ENCODE data around the gene OTX2. TPM values are rescaled to one million over a fixed set of nuclear protein-coding genes. Genes with fewer than 3 reads are reported as not detected.

Gene OTX2
- not detected for polyA plus RNA-seq (2012; ENCODE audit: low read depth, missing spikeins)

DNA sequence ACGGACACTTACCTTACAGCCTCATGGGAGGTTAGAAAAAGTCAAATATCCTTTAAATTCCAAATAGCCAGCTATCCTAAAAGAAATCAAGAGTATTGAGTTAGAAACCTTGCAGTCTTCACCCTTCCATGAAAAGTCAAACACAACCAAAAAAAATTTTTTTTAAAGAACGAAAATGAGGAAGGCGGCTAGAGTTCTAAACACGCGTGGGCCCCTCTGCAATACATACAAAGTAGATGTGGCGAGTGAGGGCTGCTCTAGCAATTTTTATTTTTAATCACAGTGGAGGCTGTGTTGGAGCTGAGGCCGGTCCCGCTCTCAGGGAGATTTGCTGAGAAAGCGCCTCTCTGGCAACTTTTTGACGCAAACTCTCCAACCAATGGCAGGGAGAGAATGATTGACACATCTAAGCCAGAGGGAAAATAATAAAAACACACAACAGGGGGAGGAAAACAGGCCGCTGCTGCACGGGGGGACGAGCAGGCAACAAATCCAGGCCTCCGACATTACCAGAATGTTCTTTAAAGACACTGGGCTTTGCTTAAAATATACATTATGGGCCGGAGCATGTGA, at the start of gene OTX2:
TSS of gene OTX2 (minus strand) at position 333 of the 573 bp plus-strand sequence. CDS start 5,023 bp downstream, outside the sequence.
- DNase-seq (ENCODE audit: insufficient read length, low spot score) = no peak
- no peak for TF ChIP-seq SPI1 (IDR thresholded peaks at IDR 0.05; ENCODE audit: low read depth, low read length)
- TF ChIP-seq POU2F2 (IDR thresholded peaks at IDR 0.05; ENCODE audit: low read depth, low read length) = no peak
- no peak for FAIRE-seq

DNA sequence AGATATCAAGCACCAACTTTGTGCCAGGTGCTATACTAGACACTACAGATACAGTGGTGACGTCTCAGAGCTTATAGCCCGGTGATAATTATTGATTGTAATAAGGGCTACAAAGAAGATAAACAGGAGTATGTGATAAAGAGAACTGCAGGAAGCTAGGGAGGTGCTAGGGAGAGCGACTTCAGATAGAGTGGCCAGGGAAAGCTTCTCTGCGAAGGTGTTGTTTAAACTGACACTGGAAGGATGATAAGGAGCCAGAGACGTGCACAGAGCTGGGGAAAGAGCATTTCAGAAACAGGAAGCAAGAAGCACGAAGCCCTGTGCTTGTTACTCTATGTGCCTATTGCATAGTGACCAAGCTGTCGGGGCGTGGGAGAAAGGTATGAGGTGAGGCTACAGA, 48.1 kb upstream of the OTX2 start:
- FAIRE-seq = no peak
- no peak for TF ChIP-seq TAF1 (IDR thresholded peaks at IDR 0.05; ENCODE audit: low read depth, low read length)
- no peak for TF ChIP-seq POU2F2 (IDR thresholded peaks at IDR 0.05; ENCODE audit: low read depth, low read length)
- TF ChIP-seq POLR2A (IDR thresholded peaks at IDR 0.05; ENCODE audit: low read depth, low read length) = no peak
- TF ChIP-seq PAX5 (IDR thresholded peaks at IDR 0.05; ENCODE audit: insufficient read depth, low read length, severe bottlenecking) = no peak
- DNase-seq (ENCODE audit: insufficient read length, low spot score) = no peak

DNA sequence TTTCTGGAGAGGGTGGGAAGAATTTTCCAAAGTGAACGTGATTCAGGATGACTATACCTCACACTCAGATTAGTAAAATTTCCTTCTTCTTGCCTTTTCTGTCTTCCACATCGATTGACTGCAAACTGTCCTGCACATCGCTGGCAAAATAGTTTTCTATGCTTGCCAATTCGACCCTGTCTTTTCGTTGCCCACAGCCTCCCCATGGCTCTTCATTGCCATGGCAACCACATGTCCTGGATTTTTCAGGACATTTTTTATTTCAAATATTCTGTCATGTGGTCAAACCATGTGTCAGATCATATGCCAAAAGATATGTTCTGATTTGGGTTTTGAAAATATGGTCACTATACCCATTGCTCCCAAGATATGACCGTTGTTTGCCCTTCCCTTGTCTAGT, 46.9 kb upstream of the OTX2 start:
- DNase-seq (ENCODE audit: insufficient read length, low spot score) (no peak), FAIRE-seq (no peak)
- no peak for TF ChIP-seq POU2F2 (IDR thresholded peaks at IDR 0.05; ENCODE audit: low read depth, low read length)
- no peak for TF ChIP-seq SPI1 (IDR thresholded peaks at IDR 0.05; ENCODE audit: low read depth, low read length)
- TF ChIP-seq PAX5 (IDR thresholded peaks at IDR 0.05; ENCODE audit: insufficient read depth, low read length, severe bottlenecking) = no peak
- TF ChIP-seq POLR2A (IDR thresholded peaks at IDR 0.05; ENCODE audit: low read depth, low read length) = no peak
- no peak for TF ChIP-seq TAF1 (IDR thresholded peaks at IDR 0.05; ENCODE audit: low read depth, low read length)
- no peak for TF ChIP-seq POLR2AphosphoS5 (IDR thresholded peaks at IDR 0.05; ENCODE audit: low read depth, low read length)

DNA sequence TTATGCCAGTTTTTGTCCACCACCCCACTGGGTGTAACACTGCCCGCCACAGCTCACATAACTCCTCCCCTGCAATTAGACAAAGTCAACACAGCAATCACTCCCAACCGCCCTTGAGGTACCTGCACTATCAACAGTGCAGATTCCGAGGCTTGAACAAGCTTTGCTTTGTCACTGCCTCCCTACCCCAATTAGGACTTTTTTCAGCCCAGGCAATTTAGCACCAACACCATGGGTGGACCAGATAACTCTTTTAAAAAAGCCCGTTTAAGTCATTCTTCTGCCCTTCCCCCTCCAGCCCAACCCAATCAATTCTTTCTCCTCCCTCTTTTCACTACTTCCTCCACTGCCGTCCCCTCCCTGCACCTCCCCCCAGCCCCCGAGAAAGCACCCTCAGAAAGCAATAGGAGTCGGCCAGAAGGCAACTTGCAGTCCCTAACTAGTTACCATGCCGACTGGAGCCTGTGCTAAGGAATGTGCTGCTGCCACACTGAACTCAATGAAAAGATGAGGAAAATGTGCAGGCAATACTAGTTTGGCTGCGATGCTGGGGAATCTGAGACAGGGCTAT, 45.7 kb upstream of the OTX2 start:
- FAIRE-seq = no peak
- TF ChIP-seq POU2F2 (IDR thresholded peaks at IDR 0.05; ENCODE audit: low read depth, low read length) (no peak), POLR2A (IDR thresholded peaks at IDR 0.05; ENCODE audit: low read depth, low read length) (no peak), TAF1 (IDR thresholded peaks at IDR 0.05; ENCODE audit: low read depth, low read length) (no peak), SPI1 (IDR thresholded peaks at IDR 0.05; ENCODE audit: low read depth, low read length) (no peak), POLR2AphosphoS5 (IDR thresholded peaks at IDR 0.05; ENCODE audit: low read depth, low read length) (no peak), PAX5 (IDR thresholded peaks at IDR 0.05; ENCODE audit: insufficient read depth, low read length, severe bottlenecking) (no peak)
- DNase-seq (ENCODE audit: insufficient read length, low spot score) = no peak

DNA sequence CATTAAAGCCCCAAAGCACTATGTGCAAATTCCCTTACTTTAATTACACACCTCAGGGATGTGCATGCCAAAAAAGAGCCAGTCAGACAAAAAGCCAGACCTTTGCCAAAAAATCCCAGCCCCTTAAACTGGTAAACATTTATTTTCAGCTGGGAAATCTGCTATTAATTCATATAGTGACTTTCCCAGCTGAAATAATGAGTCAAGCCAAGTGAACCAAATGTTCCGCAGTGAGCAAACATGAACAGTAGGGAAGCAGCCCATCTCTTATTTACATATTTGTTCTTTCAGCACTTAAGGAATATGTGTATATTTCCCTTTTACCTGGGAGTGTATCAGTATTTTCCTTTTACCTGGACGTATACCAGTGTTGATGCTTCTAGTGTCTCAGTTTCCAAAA, 44.0 kb upstream of the OTX2 start:
- TF ChIP-seq POLR2A (IDR thresholded peaks at IDR 0.05; ENCODE audit: low read depth, low read length) (no peak), SPI1 (IDR thresholded peaks at IDR 0.05; ENCODE audit: low read depth, low read length) (no peak), PAX5 (IDR thresholded peaks at IDR 0.05; ENCODE audit: insufficient read depth, low read length, severe bottlenecking) (no peak), TAF1 (IDR thresholded peaks at IDR 0.05; ENCODE audit: low read depth, low read length) (no peak), POU2F2 (IDR thresholded peaks at IDR 0.05; ENCODE audit: low read depth, low read length) (no peak), POLR2AphosphoS5 (IDR thresholded peaks at IDR 0.05; ENCODE audit: low read depth, low read length) (no peak)
- FAIRE-seq (no peak), DNase-seq (ENCODE audit: insufficient read length, low spot score) (no peak)

DNA sequence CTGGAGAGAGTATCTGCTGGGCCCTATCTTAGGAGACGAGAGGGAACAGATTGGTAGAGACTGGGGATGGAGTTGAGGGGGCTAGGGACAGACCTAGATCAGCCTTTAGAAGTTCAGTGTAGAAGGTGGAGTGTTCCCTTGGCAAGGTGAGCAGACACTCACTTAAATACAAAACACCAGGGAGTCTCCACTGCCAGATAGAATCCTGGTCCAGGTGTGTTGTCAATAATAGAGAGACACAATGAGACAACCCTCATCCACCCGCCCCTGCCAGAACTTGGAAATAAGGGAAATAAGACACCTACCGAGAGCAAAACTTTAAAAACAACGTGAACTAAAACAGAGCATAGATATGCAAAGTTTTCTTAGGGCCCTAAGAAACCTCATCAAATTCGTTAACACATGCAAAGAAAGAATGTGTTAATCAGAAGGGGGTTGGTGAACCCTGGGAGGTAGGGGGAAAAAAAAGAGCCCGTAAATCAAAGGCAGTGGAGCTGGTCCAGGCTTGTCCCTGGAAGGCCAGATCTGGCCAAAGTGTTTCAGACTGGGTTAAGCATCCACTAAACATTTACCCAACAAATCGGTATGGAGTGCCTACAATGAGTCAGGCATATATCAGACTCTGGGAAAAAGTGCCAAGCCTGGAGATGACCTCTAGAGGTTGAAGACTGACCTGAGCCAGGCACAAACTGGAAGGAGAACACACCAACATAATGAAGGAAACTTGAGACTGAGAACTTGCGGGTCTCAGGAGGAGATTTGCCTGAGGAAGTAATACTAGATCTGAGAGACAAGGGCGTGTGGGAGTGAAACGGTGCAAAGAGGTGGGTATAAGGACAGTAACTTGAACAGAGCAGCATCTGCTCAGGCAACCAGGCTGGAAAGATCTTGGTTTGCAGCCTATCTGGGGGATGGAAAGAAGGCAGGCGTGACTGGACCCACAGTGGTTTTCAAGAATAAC, 37.0 kb upstream of the OTX2 start:
- TF ChIP-seq POU2F2 (IDR thresholded peaks at IDR 0.05; ENCODE audit: low read depth, low read length) (no peak), PAX5 (IDR thresholded peaks at IDR 0.05; ENCODE audit: insufficient read depth, low read length, severe bottlenecking) (no peak), POLR2A (IDR thresholded peaks at IDR 0.05; ENCODE audit: low read depth, low read length) (no peak), SPI1 (IDR thresholded peaks at IDR 0.05; ENCODE audit: low read depth, low read length) (no peak), POLR2AphosphoS5 (IDR thresholded peaks at IDR 0.05; ENCODE audit: low read depth, low read length) (no peak), TAF1 (IDR thresholded peaks at IDR 0.05; ENCODE audit: low read depth, low read length) (no peak)
- FAIRE-seq (no peak), DNase-seq (ENCODE audit: insufficient read length, low spot score) (no peak)

DNA sequence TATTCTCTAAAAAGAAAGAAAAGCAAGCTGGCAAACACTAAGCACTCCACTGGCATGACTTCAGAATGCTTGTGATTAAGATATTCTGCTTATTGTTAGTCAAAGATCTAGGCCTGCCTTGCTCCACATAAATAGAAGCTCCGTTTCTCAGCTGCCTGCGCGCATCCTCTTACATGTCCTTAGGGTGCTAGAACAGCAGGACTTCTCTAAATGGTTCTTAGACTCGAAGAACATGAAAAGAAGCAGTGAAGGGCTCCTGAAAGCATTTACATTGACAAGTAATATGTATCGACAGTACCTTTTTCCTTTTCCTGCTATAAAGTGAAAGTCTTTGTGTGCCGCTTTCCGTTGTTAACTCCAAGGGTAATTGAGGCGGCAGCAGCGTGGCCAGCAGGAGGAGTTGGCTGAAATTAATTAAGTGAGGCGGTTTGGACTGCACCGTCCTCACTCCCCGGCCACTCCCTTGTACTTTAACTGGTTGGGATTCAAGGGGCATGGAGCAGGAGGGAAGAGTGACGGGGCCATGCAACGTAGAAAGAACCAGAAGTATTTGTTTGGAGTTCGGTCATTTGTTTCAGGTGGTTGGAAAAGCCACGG, 34.2 kb upstream of the OTX2 start:
- TF ChIP-seq POLR2A (IDR thresholded peaks at IDR 0.05; ENCODE audit: low read depth, low read length) (no peak), TAF1 (IDR thresholded peaks at IDR 0.05; ENCODE audit: low read depth, low read length) (no peak), SPI1 (IDR thresholded peaks at IDR 0.05; ENCODE audit: low read depth, low read length) (no peak), POLR2AphosphoS5 (IDR thresholded peaks at IDR 0.05; ENCODE audit: low read depth, low read length) (no peak), POU2F2 (IDR thresholded peaks at IDR 0.05; ENCODE audit: low read depth, low read length) (no peak), PAX5 (IDR thresholded peaks at IDR 0.05; ENCODE audit: insufficient read depth, low read length, severe bottlenecking) (no peak)
- FAIRE-seq (no peak), DNase-seq (ENCODE audit: insufficient read length, low spot score) (no peak)

DNA sequence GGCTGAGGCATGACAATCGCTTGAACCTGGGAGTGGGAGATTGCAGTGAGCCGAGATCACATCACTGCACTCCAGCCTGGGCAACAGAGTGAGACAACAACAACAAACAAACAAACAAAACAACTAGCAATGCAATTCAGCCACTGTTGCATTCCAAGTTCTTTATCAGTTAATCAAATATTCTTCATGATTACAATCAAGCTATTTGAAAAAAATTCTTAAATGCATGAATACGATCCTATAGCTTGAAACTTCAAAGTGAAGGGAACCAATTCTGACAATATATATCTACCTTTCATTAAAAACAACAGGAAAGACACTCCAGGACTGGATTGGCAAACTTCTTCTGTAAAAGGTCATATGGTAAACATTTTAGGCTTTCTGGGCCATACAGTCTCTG, 31.3 kb upstream of the OTX2 start:
- TF ChIP-seq POLR2A (IDR thresholded peaks at IDR 0.05; ENCODE audit: low read depth, low read length) = no peak
- no peak for TF ChIP-seq PAX5 (IDR thresholded peaks at IDR 0.05; ENCODE audit: insufficient read depth, low read length, severe bottlenecking)
- no peak for TF ChIP-seq POU2F2 (IDR thresholded peaks at IDR 0.05; ENCODE audit: low read depth, low read length)
- no peak for TF ChIP-seq TAF1 (IDR thresholded peaks at IDR 0.05; ENCODE audit: low read depth, low read length)
- TF ChIP-seq POLR2AphosphoS5 (IDR thresholded peaks at IDR 0.05; ENCODE audit: low read depth, low read length) = no peak
- TF ChIP-seq SPI1 (IDR thresholded peaks at IDR 0.05; ENCODE audit: low read depth, low read length) = no peak
- FAIRE-seq = no peak
- no peak for DNase-seq (ENCODE audit: insufficient read length, low spot score)

DNA sequence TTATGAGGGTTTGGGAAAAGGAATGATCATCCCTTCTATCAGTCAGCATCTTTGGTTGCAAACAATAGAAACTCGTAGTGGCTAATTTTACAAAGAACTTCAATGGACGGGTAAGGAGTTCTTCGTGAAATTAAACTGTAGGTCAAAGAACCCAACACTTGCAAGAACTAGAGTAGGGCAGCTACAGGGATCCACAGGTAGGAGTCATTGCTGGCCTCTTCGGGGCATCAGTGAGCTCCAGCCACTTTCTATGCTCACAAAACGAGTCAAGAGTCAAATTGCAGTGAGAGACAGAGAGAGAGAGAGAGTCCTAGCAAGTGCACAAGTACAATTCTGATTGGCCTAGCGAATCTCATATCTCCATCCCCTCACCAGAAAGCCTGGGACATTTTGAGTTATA, 29.9 kb upstream of the OTX2 start:
- no peak for DNase-seq (ENCODE audit: insufficient read length, low spot score)
- FAIRE-seq = no peak
- no peak for TF ChIP-seq POU2F2 (IDR thresholded peaks at IDR 0.05; ENCODE audit: low read depth, low read length)
- no peak for TF ChIP-seq PAX5 (IDR thresholded peaks at IDR 0.05; ENCODE audit: insufficient read depth, low read length, severe bottlenecking)
- no peak for TF ChIP-seq SPI1 (IDR thresholded peaks at IDR 0.05; ENCODE audit: low read depth, low read length)
- no peak for TF ChIP-seq POLR2A (IDR thresholded peaks at IDR 0.05; ENCODE audit: low read depth, low read length)
- no peak for TF ChIP-seq POLR2AphosphoS5 (IDR thresholded peaks at IDR 0.05; ENCODE audit: low read depth, low read length)
- TF ChIP-seq TAF1 (IDR thresholded peaks at IDR 0.05; ENCODE audit: low read depth, low read length) = no peak
